Activated CD8-positive, alpha-beta T cell treated with anti-CD3 and anti-CD28 coated beads for 36 hours (primary cell): ENCODE results near the gene CELSR1. TPM values are rescaled to one million over a fixed set of nuclear protein-coding genes. Genes with fewer than 3 reads are reported as not detected.

Source experiments
- ATAC-seq: fragments of 200-7000 bp; cut with Tn5 transposase; one replicate; pipeline ENCODE4 v1.10.0; 2021; ENCODE audit warnings: mild to moderate bottlenecking, moderate library complexity
- CTCF ChIA-PET: fragments of 350-600 bp; sonication (Branson Sonifier 250); formaldehyde crosslinking; loops from one replicate; lab custom pipeline; 2021; ENCODE audit warnings: antibody characterized with exemption; lab: Charles Lee
- POLR2A ChIA-PET: fragments of 350-600 bp; sonication (Branson Sonifier 250); formaldehyde crosslinking; loops from one replicate; lab custom pipeline; 2021; ENCODE audit warnings: antibody characterized with exemption; lab: Charles Lee
- DNase-seq: peaks from one replicate; pipeline ENCODE4 v3.0.0-alpha.2; 2020
- H3K27ac Mint-ChIP-seq: one replicate; pipeline ENCODE4 v1.8.0; 2021; ENCODE audit warnings: mild to moderate bottlenecking, mixed read lengths
- H3K27me3 Mint-ChIP-seq: one replicate; pipeline ENCODE4 v1.8.0; 2021; ENCODE audit warnings: mixed read lengths
- H3K36me3 Mint-ChIP-seq: one replicate; pipeline ENCODE4 v1.8.0; 2021; ENCODE audit warnings: low read depth, mixed read lengths
- H3K4me1 Mint-ChIP-seq: one replicate; pipeline ENCODE4 v1.8.0; 2021; ENCODE audit warnings: low read depth, mixed read lengths
- H3K4me3 Mint-ChIP-seq: one replicate; pipeline ENCODE4 v1.8.0; 2021; ENCODE audit warnings: mild to moderate bottlenecking, moderate library complexity, mixed read lengths
- H3K9me3 Mint-ChIP-seq: one replicate; pipeline ENCODE4 v1.8.0; 2021; ENCODE audit warnings: mixed read lengths
- CTCF ChIP-seq: fragments of 200-600 bp; IDR thresholded peaks from one replicate; pipeline ENCODE4 v1.8.0; 2022; ENCODE audit warnings: antibody characterized with exemption, mild to moderate bottlenecking
- intact Hi-C: fragments of 100-400 bp; cut with micrococcal nuclease; formaldehyde crosslinking; loops from one replicate; pipeline ENCODE4 v1.10.0; 2022
- total RNA-seq, 2 experiments: library from RNA; stranded (reverse); gene quantifications; one replicate each; pipeline ENCODE4 v1.2.3, GENCODE V29; 2021

CELSR1 gene
- total RNA-seq, 2 experiments from 2014 or later: 0.25 to 0.36 TPM

- ATAC-seq (no peak), DNase-seq (no peak)
- H3K36me3 Mint-ChIP-seq: no peaks in the 10 kb centered on the region
- no peaks in the 10 kb centered on the region for H3K4me1 Mint-ChIP-seq
- no peaks in the 10 kb centered on the region for H3K27me3 Mint-ChIP-seq
- intact Hi-C loops: no loop called here
- no peak overlapping the region for H3K27ac Mint-ChIP-seq
- TF ChIP-seq CTCF: no peak
- ChIA-PET POLR2A (interaction anchor here (0.7 kb wide), 1 partner anchor 18 kb away, joined by 3 read pairs; no protein-coding TSS in a partner anchor), CTCF (no interaction called here)
- no peak overlapping the region for H3K4me3 Mint-ChIP-seq
- H3K9me3 Mint-ChIP-seq: no peaks in the 10 kb centered on the region
Measured at GRCh38 chr22:46520880-46521279, 16.5 kb downstream of the CELSR1 start.

- ChIA-PET CTCF (no interaction called here), POLR2A (no interaction called here)
- no peak for DNase-seq
- no peak for TF ChIP-seq CTCF
- Mint-ChIP-seq H3K36me3 (no peaks in the 10 kb centered on the region), H3K27me3 (no peaks in the 10 kb centered on the region), H3K4me1 (no peaks in the 10 kb centered on the region), H3K9me3 (no peaks in the 10 kb centered on the region), H3K4me3 (no peak overlapping the region), H3K27ac (no peak overlapping the region)
- intact Hi-C loops: no loop called here
- ATAC-seq: no peak
Measured at GRCh38 chr22:46519377-46519776, 18.0 kb downstream of the CELSR1 start.

GRCh38 chr22:46518542-46519325, 18.7 kb downstream of the CELSR1 start:
- POLR2A ChIA-PET: no interaction called here
- no peak overlapping the region for H3K4me3 Mint-ChIP-seq
- H3K27ac Mint-ChIP-seq: no peak overlapping the region
- H3K9me3 Mint-ChIP-seq: no peaks in the 10 kb centered on the region
- H3K4me1 Mint-ChIP-seq: no peaks in the 10 kb centered on the region
- no peak for TF ChIP-seq CTCF
- CTCF ChIA-PET: no interaction called here
- no peaks in the 10 kb centered on the region for H3K27me3 Mint-ChIP-seq
- no peaks in the 10 kb centered on the region for H3K36me3 Mint-ChIP-seq
- ATAC-seq: no peak
- intact Hi-C loops: no loop called here
- no peak for DNase-seq

- DNase-seq: no peak
- H3K36me3 Mint-ChIP-seq: no peaks in the 10 kb centered on the region
Measured at GRCh38 chr22:46518038-46518437, 19.4 kb downstream of the CELSR1 start.

More at GRCh38 chr22:46518038-46518437, 19.4 kb downstream of the CELSR1 start:
- POLR2A ChIA-PET: no interaction called here
- intact Hi-C loops: no loop called here
- TF ChIP-seq CTCF: no peak
- ATAC-seq: no peak
- no peaks in the 10 kb centered on the region for H3K27me3 Mint-ChIP-seq
- H3K4me1 Mint-ChIP-seq: no peaks in the 10 kb centered on the region
- H3K4me3 Mint-ChIP-seq: no peak overlapping the region
- CTCF ChIA-PET: interaction anchor here (1.2 kb wide), 1 partner anchor 151 kb away, joined by 3 read pairs; no protein-coding TSS in a partner anchor
- H3K9me3 Mint-ChIP-seq: no peaks in the 10 kb centered on the region
- H3K27ac Mint-ChIP-seq: no peak overlapping the region
